Ishikawa (cell line): ENCODE results near the gene GDI1.

Experiments
- FOXM1 ChIP-seq: IDR thresholded peaks from 2 replicates; pipeline ENCODE4 v1.6.1; 2012; ENCODE audit warnings: low read depth, borderline replicate concordance
- TAF1 ChIP-seq: IDR thresholded peaks from 2 replicates; pipeline ENCODE4 v1.6.1; 2012; ENCODE audit warnings: low read depth, mild to moderate bottlenecking
- YY1 ChIP-seq: IDR thresholded peaks from 2 replicates; pipeline ENCODE4 v1.6.1; 2012; ENCODE audit warnings: low read depth
- ZBTB7A ChIP-seq: IDR thresholded peaks from 2 replicates; pipeline ENCODE4 v1.6.1; 2012; ENCODE audit warnings: low read depth
- TF ChIP-seq, protein P1 (sequence below): IDR thresholded peaks from 2 replicates; pipeline ENCODE4 v1.6.1; 2012

DNA sequence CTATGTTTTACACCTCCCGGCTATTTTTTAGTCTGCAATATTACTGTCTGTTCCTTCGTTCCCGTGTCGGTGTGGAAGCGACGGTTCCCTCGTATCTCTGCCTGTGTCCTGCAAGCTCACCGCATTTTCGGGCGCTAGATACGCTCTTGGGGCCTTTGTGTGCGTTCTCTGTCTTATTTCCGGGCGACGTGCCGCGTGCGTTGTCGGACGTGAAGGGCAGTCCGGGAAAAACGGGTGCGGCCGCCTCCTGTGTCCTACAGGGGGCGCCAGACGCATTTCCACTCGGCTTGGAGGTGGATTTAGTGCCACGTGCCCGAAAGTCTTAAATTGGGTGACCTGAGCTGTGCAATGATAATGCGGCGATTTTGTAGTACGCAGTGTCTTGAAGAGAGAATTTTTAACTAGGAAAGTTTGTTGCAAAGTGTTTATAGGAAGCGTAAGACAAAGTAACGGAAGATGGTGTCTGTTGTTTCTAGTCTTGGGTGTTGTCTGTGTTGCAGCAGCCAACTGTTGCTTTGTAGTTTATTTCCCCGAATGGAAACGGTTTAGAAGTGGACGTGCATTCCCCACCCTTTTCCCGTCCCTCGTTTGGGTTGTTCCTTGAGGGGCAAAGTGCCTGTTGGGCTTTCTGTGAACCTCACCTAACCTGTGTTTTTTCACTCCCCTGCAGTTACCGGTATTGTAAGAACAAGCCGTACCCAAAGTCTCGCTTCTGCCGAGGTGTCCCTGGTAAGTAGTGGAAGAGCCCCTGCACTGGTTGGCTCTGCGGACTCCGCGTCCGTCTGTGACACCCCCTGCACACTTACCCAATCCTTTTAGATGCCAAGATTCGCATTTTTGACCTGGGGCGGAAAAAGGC is 38.1 kb upstream of the GDI1 start:
- TF ChIP-seq, protein P1, sequence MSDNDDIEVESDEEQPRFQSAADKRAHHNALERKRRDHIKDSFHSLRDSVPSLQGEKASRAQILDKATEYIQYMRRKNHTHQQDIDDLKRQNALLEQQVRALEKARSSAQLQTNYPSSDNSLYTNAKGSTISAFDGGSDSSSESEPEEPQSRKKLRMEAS = peak; percentile 82
- TF ChIP-seq ZBTB7A (no peak), FOXM1 (no peak), TAF1 (no peak), YY1 (no peak)
